Suppressor macrophage (primary cell): ENCODE measurements around the gene CLCN6.
A peak's percentile ranks its signal among the peaks of the same experiment; 100 is the strongest.

Source experiments
- DNase-seq, 4 experiments: peaks; one replicate each; pipeline ENCODE4 v3.0.0-alpha.2; 2020 to 2022

Gene CLCN6

GRCh38 chr1:11828511-11828910, 22.5 kb downstream of the CLCN6 start:
- no peak for DNase-seq

GRCh38 chr1:11831945-11832725, 26.1 kb downstream of the CLCN6 start:
- DNase-seq, result peak in 1 of 4 experiments; percentile 20

- DNase-seq, result no peak
These were observed 27.5 kb downstream of the CLCN6 start for GRCh38 chr1:11833497-11833896.

GRCh38 chr1:11833900-11834299, 27.9 kb downstream of the CLCN6 start:
- DNase-seq, result no peak

- no peak for DNase-seq
These were observed 29.6 kb downstream of the CLCN6 start for GRCh38 chr1:11835441-11836225.

GRCh38 chr1:11836955-11837766, 31.2 kb downstream of the CLCN6 start:
- DNase-seq, result no peak

- DNase-seq, result no peak
These were observed 31.9 kb downstream of the CLCN6 start for GRCh38 chr1:11837767-11838348.

- DNase-seq, result peak; percentile 73 to 84 (median 78)
These were observed 32.6 kb downstream of the CLCN6 start for GRCh38 chr1:11838349-11839272.

- DNase-seq, result no peak
These were observed 34.0 kb downstream of the CLCN6 start for GRCh38 chr1:11839727-11840705.

- peak; percentile 27 to 58 (median 42) for DNase-seq
These were observed 35.5 kb downstream of the CLCN6 start for GRCh38 chr1:11841245-11842153.

GRCh38 chr1:11842154-11843041, 36.4 kb downstream of the CLCN6 start:
- DNase-seq, result peak; percentile 40 to 70 (median 66)

- peak in 1 of 4 experiments; percentile 28 for DNase-seq
These were observed 39.8 kb downstream of the CLCN6 start for GRCh38 chr1:11845641-11846335.

- DNase-seq, result no peak
These were observed 41.8 kb downstream of the CLCN6 start, which contains the start of gene NPPA for GRCh38 chr1:11847667-11848372. Gene NPPA, minus strand, starts transcription at chr1:11847783. Its CDS starts 99 bp downstream, at chr1:11847684.

GRCh38 chr1:11848373-11848700, 42.3 kb downstream of the CLCN6 start:
- no peak for DNase-seq

- DNase-seq, result no peak
These were observed 44.2 kb downstream of the CLCN6 start for GRCh38 chr1:11850156-11850555.

- DNase-seq, result peak; percentile 51 to 74 (median 69)
These were observed 45.2 kb downstream of the CLCN6 start for GRCh38 chr1:11851180-11851579.

GRCh38 chr1:11854519-11854918, 48.5 kb downstream of the CLCN6 start:
- no peak for DNase-seq
